ENCODE measurements around the gene KICS2. TPM values are rescaled to one million over a fixed set of nuclear protein-coding genes. Genes with fewer than 3 reads are reported as not detected.

KICS2 gene
- total RNA-seq, 1 experiment from 2014 or later, result 4.3 TPM

DNA sequence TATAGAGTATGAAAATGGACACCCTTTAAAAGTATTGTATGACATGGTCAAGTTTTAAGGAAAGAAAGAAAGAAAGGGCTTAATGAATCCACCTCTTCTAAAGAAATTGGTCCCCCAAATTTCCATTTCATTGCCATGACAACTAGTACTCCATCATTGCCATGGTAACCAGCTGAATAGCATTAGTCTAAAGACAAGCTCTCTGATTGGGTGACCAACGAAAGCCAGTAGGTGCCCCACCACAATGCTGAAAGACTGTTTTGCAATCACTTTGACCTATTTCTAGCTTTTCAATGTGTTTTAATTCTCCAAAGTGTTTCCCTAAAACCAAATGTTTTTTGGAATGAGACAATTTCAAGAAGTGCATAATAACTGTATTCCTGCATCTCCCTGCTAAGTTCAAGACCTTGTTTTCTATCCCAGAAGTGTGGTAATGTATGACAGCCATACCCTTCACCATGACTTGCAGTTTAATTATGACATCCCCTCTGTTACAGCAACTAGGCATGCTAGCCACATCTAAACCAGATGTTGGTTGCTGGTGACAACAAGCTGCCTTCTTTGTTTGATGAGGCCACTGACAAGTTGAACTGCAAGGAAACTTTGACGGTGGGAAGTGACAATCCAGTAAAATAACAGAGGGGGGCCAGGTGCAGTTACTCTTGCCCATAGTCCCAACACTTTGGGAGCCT, 46.7 kb downstream of the KICS2 start:
- DNase-seq (ENCODE audit: low read depth), result no peak

DNA sequence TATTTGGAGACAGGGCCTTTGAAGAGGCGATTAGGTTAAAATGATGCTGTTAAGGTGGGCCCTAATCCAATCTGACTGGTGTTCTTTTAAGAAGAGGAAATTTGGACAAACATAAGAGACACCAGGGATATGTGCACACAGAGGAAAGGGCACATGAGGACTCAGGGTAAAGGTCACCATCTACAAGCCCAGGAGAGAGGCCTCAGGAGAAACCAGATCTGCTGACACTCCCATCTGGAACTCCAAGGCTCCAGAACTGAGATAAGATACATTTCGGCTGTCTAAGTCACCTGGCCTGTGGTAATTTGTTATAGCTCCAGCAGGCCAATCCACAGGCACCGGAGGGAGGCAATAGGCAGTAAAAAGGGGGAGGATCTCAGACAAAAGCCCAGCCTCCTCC, 48.6 kb downstream of the KICS2 start:
- DNase-seq (ENCODE audit: low read depth), result no peak

Other genes with a start within 250 kb of the KICS2 start
- gene C12orf56, start 168.5 kb upstream of the KICS2 start, total RNA-seq (2014; rRNA removed; shearing (Covaris generic)), result not detected in 2 replicates
- gene XPOT, start 182.1 kb upstream of the KICS2 start, total RNA-seq (2014; rRNA removed; shearing (Covaris generic)), result 39.8 and 57.5 TPM in 2 replicates
- 18.8 and 25.7 TPM in 2 replicates for gene TBK1, start 229.8 kb upstream of the KICS2 start, total RNA-seq (2014; rRNA removed; shearing (Covaris generic))

All from M059J (cell line).